ENCODE data around the gene SGMS1.
"Not testable (repeated sequence)": the region's sequence is repeated elsewhere in the genome, so short reads cannot be mapped to it uniquely, and the experiment has no call there.

DNA sequence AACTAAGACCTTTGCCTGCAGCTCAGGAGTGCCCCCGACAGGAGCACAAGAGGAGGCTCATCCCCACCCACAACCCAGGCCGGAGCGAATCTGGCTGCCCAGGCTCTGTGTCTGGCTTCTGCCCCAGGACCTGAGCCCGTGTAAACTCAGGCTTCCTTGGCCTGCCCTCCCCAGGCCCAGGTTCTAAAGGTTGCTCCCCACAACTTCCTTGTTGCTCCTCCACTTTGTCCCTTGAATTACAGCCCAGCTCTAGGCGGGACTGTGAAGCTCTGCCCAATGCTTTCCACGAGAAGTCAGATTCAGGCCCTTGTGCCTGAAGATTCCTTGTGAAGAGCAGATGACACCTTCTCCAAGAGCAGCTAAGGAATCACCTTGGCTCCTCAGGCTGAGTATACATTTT lies 46.2 kb upstream of the SGMS1 start:
- TF ChIP-seq, protein P1, sequence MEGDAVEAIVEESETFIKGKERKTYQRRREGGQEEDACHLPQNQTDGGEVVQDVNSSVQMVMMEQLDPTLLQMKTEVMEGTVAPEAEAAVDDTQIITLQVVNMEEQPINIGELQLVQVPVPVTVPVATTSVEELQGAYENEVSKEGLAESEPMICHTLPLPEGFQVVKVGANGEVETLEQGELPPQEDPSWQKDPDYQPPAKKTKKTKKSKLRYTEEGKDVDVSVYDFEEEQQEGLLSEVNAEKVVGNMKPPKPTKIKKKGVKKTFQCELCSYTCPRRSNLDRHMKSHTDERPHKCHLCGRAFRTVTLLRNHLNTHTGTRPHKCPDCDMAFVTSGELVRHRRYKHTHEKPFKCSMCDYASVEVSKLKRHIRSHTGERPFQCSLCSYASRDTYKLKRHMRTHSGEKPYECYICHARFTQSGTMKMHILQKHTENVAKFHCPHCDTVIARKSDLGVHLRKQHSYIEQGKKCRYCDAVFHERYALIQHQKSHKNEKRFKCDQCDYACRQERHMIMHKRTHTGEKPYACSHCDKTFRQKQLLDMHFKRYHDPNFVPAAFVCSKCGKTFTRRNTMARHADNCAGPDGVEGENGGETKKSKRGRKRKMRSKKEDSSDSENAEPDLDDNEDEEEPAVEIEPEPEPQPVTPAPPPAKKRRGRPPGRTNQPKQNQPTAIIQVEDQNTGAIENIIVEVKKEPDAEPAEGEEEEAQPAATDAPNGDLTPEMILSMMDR (IDR thresholded peaks at IDR 0.05) = not testable (repeated sequence)
- not testable (repeated sequence) for TF ChIP-seq EZH2 (IDR thresholded peaks at IDR 0.05)

Measured in neural progenitor cell (in vitro differentiated cells).